Breast epithelium (tissue), 4 donors: ENCODE measurements around the gene MTSS2. TPM values are rescaled to one million over a fixed set of nuclear protein-coding genes. Genes with fewer than 3 reads are reported as not detected.

Source experiments
- DNase-seq, 2 donors: peaks; one replicate each; pipeline ENCODE4 v3.0.0-alpha.2; 2019; ENCODE audit warnings: low spot score in 2 of 2
- H3K27ac ChIP-seq, 2 donors: fragments of 200-600 bp; sonication (generic) in 1 of 2; one replicate each; pipeline ENCODE4 v1.5.1; 2016 to 2019; ENCODE audit warnings: mild to moderate bottlenecking in 1 of 2
- H3K27me3 ChIP-seq, 2 donors: fragments of 200-600 bp; sonication (generic) in 1 of 2; one replicate each; pipeline versions ENCODE4 v1.5.1 to v1.6.0; 2017 to 2019; ENCODE audit warnings: control low read depth in 1 of 2, mild to moderate bottlenecking in 1 of 2
- H3K36me3 ChIP-seq: fragments of 200-600 bp; one replicate; pipeline ENCODE4 v1.5.1; 2019
- H3K4me1 ChIP-seq, 2 donors: fragments of 200-600 bp; sonication (generic); one replicate each; pipeline ENCODE4 v1.5.1; 2016 to 2019; ENCODE audit warnings: control low read depth in 1 of 2
- H3K4me3 ChIP-seq, 3 donors: fragments of 200-600 bp; sonication (generic); 1 replicate in 2 of 3; 2 replicates in 1 of 3; pipeline ENCODE4 v1.5.1; 2016 to 2019; ENCODE audit warnings: mild to moderate bottlenecking in 3 of 3, moderate library complexity in 2 of 3
- H3K9me3 ChIP-seq, 2 donors: fragments of 200-600 bp; sonication (generic) in 1 of 2; one replicate each; pipeline ENCODE4 v1.5.1; 2016 to 2019; ENCODE audit warnings: control low read depth in 1 of 2
- CTCF ChIP-seq, 3 donors: fragments of 450-650 bp; IDR thresholded peaks; one replicate each; pipeline ENCODE4 v1.5.1; 2016 to 2017; ENCODE audit warnings: antibody characterized with exemption in 3 of 3, mild to moderate bottlenecking in 3 of 3, moderate library complexity in 3 of 3
- POLR2A ChIP-seq: fragments of 450-650 bp; IDR thresholded peaks from one replicate; pipeline ENCODE4 v1.6.1; 2016; ENCODE audit warnings: antibody characterized with exemption, mild to moderate bottlenecking, moderate library complexity
- POLR2AphosphoS5 ChIP-seq, 3 donors: sonication (generic); formaldehyde crosslinking; IDR thresholded peaks; one replicate each; pipeline ENCODE4 v1.6.1; 2017; ENCODE audit warnings: antibody characterized with exemption in 3 of 3
- intact Hi-C: fragments of 100-400 bp; cut with DNase I; formaldehyde crosslinking; loops from one replicate; pipeline ENCODE4 v1.15.1; 2023; ENCODE audit warnings: low total_unique reads
- total RNA-seq, 3 donors: library from RNA; depleted of rRNA; stranded (reverse); fragments of >200 nt; gene quantifications; one replicate each; pipeline ENCODE4 v1.1.0, GENCODE V29; 2016

Gene MTSS2
- total RNA-seq, 3 donors from 2014 or later: 9.4 to 28.8 (median 22.8) TPM

GRCh38 chr16:70704586-70704985, 18.7 kb upstream of the MTSS2 start:
- Histone ChIP-seq H3K4me3 (no peak overlapping the region), H3K36me3 (no peaks in the 10 kb centered on the region), H3K27ac (peak overlapping the region; percentile 96), H3K9me3 (no peaks in the 10 kb centered on the region), H3K27me3 (no peaks in the 10 kb centered on the region), H3K4me1 (peaks cover 27 to 51% of the 10 kb centered on the region in 2 donors)
- intact Hi-C loops: no loop called here
- TF ChIP-seq CTCF (IDR thresholded peaks at IDR 0.05): no peak
- no peak for TF ChIP-seq POLR2AphosphoS5 (IDR thresholded peaks at IDR 0.05)
- TF ChIP-seq POLR2A: no peak
- no peak for DNase-seq

- no peaks in the 10 kb centered on the region for H3K36me3 ChIP-seq
- intact Hi-C loops: no loop called here
- TF ChIP-seq CTCF (IDR thresholded peaks at IDR 0.05): no peak
- no peaks in the 10 kb centered on the region for H3K9me3 ChIP-seq
- H3K4me3 ChIP-seq: no peak overlapping the region
- H3K4me1 ChIP-seq: peaks cover 27 to 54% of the 10 kb centered on the region in 2 donors
- peak overlapping the region; percentile 96 for H3K27ac ChIP-seq
- DNase-seq: no peak
- no peaks in the 10 kb centered on the region for H3K27me3 ChIP-seq
These were observed 18.1 kb upstream of the MTSS2 start for GRCh38 chr16:70703835-70704381.

- Histone ChIP-seq H3K9me3 (no peaks in the 10 kb centered on the region), H3K27ac (peak overlapping the region; percentile 96), H3K4me3 (no peak overlapping the region), H3K36me3 (no peaks in the 10 kb centered on the region), H3K27me3 (no peaks in the 10 kb centered on the region), H3K4me1 (peaks cover 27 to 56% of the 10 kb centered on the region in 2 donors)
- no peak for DNase-seq
- TF ChIP-seq POLR2AphosphoS5 (IDR thresholded peaks at IDR 0.05) (peak in 1 of 3 donors; percentile 39), CTCF (IDR thresholded peaks at IDR 0.05) (peak in 2 of 3 donors; percentile 41 to 44), POLR2A (no peak)
- intact Hi-C loops: no loop called here
These were observed 17.4 kb upstream of the MTSS2 start for GRCh38 chr16:70703041-70703834.

- TF ChIP-seq POLR2AphosphoS5 (IDR thresholded peaks at IDR 0.05): no peak
- TF ChIP-seq CTCF (IDR thresholded peaks at IDR 0.05): no peak
- no peak for TF ChIP-seq POLR2A
- Histone ChIP-seq H3K36me3 (no peaks in the 10 kb centered on the region), H3K4me3 (no peak overlapping the region), H3K27ac (peak overlapping the region; percentile 96), H3K27me3 (no peaks in the 10 kb centered on the region), H3K4me1 (peaks cover 28 to 62% of the 10 kb centered on the region in 2 donors), H3K9me3 (no peaks in the 10 kb centered on the region)
- DNase-seq: no peak
- intact Hi-C loops: no loop called here
These were observed 16.8 kb upstream of the MTSS2 start for GRCh38 chr16:70702624-70703023.

DNA sequence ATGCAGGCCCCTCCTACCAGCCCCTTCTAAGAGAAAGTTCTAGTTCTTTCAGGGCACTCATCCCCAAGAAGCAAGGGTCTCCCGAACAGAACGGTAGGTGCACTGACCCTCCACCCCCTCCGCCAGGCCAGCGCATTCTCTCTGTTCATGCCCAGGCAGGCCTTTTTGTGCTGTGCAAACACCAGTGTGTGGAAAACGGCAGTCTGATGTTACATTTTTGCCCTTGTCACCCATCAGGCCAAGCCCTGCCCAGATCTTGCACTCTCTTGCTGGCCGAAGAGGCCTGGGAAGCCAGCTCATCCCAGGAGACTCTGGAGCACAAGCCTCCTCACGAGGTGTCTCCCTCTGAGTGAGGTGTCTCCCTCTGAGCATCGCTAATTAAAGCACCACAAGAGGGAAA, 16.1 kb upstream of the MTSS2 start:
- peaks cover 28 to 62% of the 10 kb centered on the region in 2 donors for H3K4me1 ChIP-seq
- no peak for DNase-seq
- TF ChIP-seq POLR2A (no peak), CTCF (IDR thresholded peaks at IDR 0.05) (no peak), POLR2AphosphoS5 (IDR thresholded peaks at IDR 0.05) (no peak)
- intact Hi-C loops: no loop called here
- no peaks in the 10 kb centered on the region for H3K27me3 ChIP-seq
- peak overlapping the region; percentile 96 for H3K27ac ChIP-seq
- H3K9me3 ChIP-seq: no peaks in the 10 kb centered on the region
- H3K4me3 ChIP-seq: no peak overlapping the region
- H3K36me3 ChIP-seq: no peaks in the 10 kb centered on the region
